Measurements from ENCODE around the gene DOC2A. TPM values are rescaled to one million over a fixed set of nuclear protein-coding genes. Genes with fewer than 3 reads are reported as not detected.

Gene DOC2A
- total RNA-seq, 2 donors from 2014 or later: 6.2 to 9.9 TPM

GRCh38 chr16:30025156-30025555, 14.3 kb upstream of the DOC2A start:
- peaks cover 17% of the 10 kb centered on the region for H3K27me3 Mint-ChIP-seq (ENCODE audit: insufficient read depth)
- no peaks in the 10 kb centered on the region for H3K36me3 Mint-ChIP-seq (ENCODE audit: low read depth)
- TF ChIP-seq CTCF (conservative IDR thresholded peaks at IDR 0.05): no peak
- H3K27ac ChIP-seq (ENCODE audit: low read depth, low read length): no peak overlapping the region
- no peak overlapping the region for H3K4me3 ChIP-seq (ENCODE audit: low read length)
- no peaks in the 10 kb centered on the region for H3K4me1 Mint-ChIP-seq
- H3K4me1 ChIP-seq (ENCODE audit: control insufficient read depth, insufficient read depth, low read length): no peaks in the 10 kb centered on the region
- WGBS, 2 experiments (ENCODE audit: insufficient coverage in 1 of 2, insufficient read length in 1 of 2): 85 to 86% methylated on average over 12 to 20 of the region's 20 CpGs
- H3K9me3 Mint-ChIP-seq: no peaks in the 10 kb centered on the region
- no peak overlapping the region for H3K27ac Mint-ChIP-seq
- no peak for DNase-seq
- no peaks in the 10 kb centered on the region for H3K9me3 ChIP-seq (ENCODE audit: control insufficient read depth, low read length)
- H3K27me3 ChIP-seq (ENCODE audit: control insufficient read depth, insufficient read depth, low read length, poor library complexity, severe bottlenecking): peaks cover 8% of the 10 kb centered on the region
- no peak overlapping the region for H3K4me3 Mint-ChIP-seq
- H3K36me3 ChIP-seq (ENCODE audit: control insufficient read depth, insufficient read depth, low read length): no peaks in the 10 kb centered on the region
- H3K9ac ChIP-seq (ENCODE audit: extremely low read depth, low read length, poor library complexity, severe bottlenecking): no peak overlapping the region

- Histone ChIP-seq H3K27ac (ENCODE audit: low read depth, low read length) (no peak overlapping the region), H3K36me3 (ENCODE audit: control insufficient read depth, insufficient read depth, low read length) (no peaks in the 10 kb centered on the region), H3K27me3 (ENCODE audit: control insufficient read depth, insufficient read depth, low read length, poor library complexity, severe bottlenecking) (peaks cover 3% of the 10 kb centered on the region), H3K4me1 (ENCODE audit: control insufficient read depth, insufficient read depth, low read length) (no peaks in the 10 kb centered on the region), H3K9ac (ENCODE audit: extremely low read depth, low read length, poor library complexity, severe bottlenecking) (no peak overlapping the region), H3K4me3 (ENCODE audit: low read length) (no peak overlapping the region), H3K9me3 (ENCODE audit: control insufficient read depth, low read length) (no peaks in the 10 kb centered on the region)
- Mint-ChIP-seq H3K36me3 (ENCODE audit: low read depth) (no peaks in the 10 kb centered on the region), H3K27me3 (ENCODE audit: insufficient read depth) (peaks cover 10% of the 10 kb centered on the region), H3K9me3 (no peaks in the 10 kb centered on the region), H3K27ac (no peak overlapping the region), H3K4me1 (no peaks in the 10 kb centered on the region), H3K4me3 (no peak overlapping the region)
- no peak for DNase-seq
- no peak for TF ChIP-seq CTCF (conservative IDR thresholded peaks at IDR 0.05)
- WGBS, 2 experiments (ENCODE audit: insufficient coverage in 1 of 2, insufficient read length in 1 of 2): 88 to 90% methylated on average over 2 to 13 of the region's 16 CpGs
These were observed 13.6 kb upstream of the DOC2A start for GRCh38 chr16:30024451-30024850.

- no peak overlapping the region for H3K27ac ChIP-seq (ENCODE audit: low read depth, low read length)
- DNase-seq: no peak
- H3K9ac ChIP-seq (ENCODE audit: extremely low read depth, low read length, poor library complexity, severe bottlenecking): no peak overlapping the region
- H3K4me1 Mint-ChIP-seq: no peaks in the 10 kb centered on the region
- H3K36me3 ChIP-seq (ENCODE audit: control insufficient read depth, insufficient read depth, low read length): no peaks in the 10 kb centered on the region
- no peaks in the 10 kb centered on the region for H3K9me3 ChIP-seq (ENCODE audit: control insufficient read depth, low read length)
- H3K27ac Mint-ChIP-seq: no peak overlapping the region
- no peaks in the 10 kb centered on the region for H3K36me3 Mint-ChIP-seq (ENCODE audit: low read depth)
- no peaks in the 10 kb centered on the region for H3K27me3 ChIP-seq (ENCODE audit: control insufficient read depth, insufficient read depth, low read length, poor library complexity, severe bottlenecking)
- no peaks in the 10 kb centered on the region for H3K9me3 Mint-ChIP-seq
- H3K4me1 ChIP-seq (ENCODE audit: control insufficient read depth, insufficient read depth, low read length): no peaks in the 10 kb centered on the region
- WGBS, 2 experiments (ENCODE audit: insufficient coverage in 1 of 2, insufficient read length in 1 of 2): 90 to 95% methylated on average over 8 to 11 of the region's 11 CpGs
- no peak overlapping the region for H3K4me3 ChIP-seq (ENCODE audit: low read length)
- H3K27me3 Mint-ChIP-seq (ENCODE audit: insufficient read depth): peaks cover 8% of the 10 kb centered on the region
- H3K4me3 Mint-ChIP-seq: no peak overlapping the region
- no peak for TF ChIP-seq CTCF (conservative IDR thresholded peaks at IDR 0.05)
These were observed 12.8 kb upstream of the DOC2A start for GRCh38 chr16:30023586-30023985.

Measured in endodermal cell (in vitro differentiated cells).